ENCODE data around the gene IFT122.

IFT122 gene

DNA sequence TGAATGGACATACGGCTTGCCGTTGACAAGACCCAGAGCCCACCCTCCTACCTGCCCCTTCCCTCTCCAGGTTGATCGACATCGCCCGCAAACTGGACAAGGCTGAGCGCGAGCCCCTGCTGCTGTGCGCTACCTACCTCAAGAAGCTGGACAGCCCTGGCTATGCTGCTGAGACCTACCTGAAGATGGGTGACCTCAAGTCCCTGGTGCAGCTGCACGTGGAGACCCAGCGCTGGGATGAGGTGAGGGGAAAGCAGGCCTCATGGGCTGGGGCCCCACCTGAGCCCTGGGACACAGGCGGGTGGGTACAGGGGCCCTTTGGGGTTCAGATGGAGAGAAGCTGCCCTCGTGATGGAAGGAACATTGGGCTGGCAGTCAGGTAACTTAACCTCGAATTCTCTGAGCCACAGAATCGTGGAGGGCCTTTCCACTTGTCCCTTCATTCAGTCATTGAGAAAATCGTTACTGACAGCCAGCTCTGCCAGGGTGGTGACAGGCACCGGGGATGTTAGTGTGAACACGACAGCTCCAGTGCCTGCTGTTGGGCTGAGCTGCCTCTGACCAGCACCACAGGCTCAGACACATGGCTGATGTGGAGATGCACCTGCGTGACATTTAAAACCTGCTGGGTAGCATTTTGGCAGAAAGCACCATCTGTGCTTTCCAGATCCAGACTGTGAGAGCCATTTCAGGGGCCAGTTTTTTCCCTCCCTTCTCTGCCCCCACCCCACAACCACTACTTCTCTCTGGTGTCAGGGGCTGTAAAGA is 62.8 kb downstream of the IFT122 start:
- Histone ChIP-seq H4K8ac (ENCODE audit: low read depth, low read length) (no peak overlapping the region), H4K12ac (ENCODE audit: low read depth, low read length) (no peak overlapping the region), H3K4me3 (ENCODE audit: low read depth, low read length) (no peak overlapping the region), H3K36me3 (ENCODE audit: control insufficient read depth in 1 of 2, insufficient read depth in 2 of 2, low read length in 2 of 2) (peaks cover 30 to 54% of the 10 kb centered on the region in 2 experiments), H2AFZ (ENCODE audit: insufficient read depth, low read length, poor library complexity) (no peak overlapping the region), H2BK120ac (ENCODE audit: insufficient read depth, low read length, poor library complexity) (no peak overlapping the region), H4K91ac (ENCODE audit: low read depth, low read length) (no peak overlapping the region), H3K23ac (ENCODE audit: low read length) (no peak overlapping the region), H3K4ac (ENCODE audit: low read depth, low read length) (no peak overlapping the region), H3K4me1 (ENCODE audit: control insufficient read depth in 1 of 2, insufficient read depth in 2 of 2, low read length in 2 of 2) (peaks cover 0 to 3% of the 10 kb centered on the region in 2 experiments), H2BK12ac (ENCODE audit: low read length) (no peak overlapping the region), H3K18ac (ENCODE audit: low read length) (no peak overlapping the region), H3K4me2 (ENCODE audit: low read length) (no peak overlapping the region), H3K9me3 (ENCODE audit: insufficient read depth, low read depth, low read length) (peaks cover 2% of the 10 kb centered on the region), H3K27me3 (ENCODE audit: insufficient read depth, low read length) (no peaks in the 10 kb centered on the region), H3K14ac (ENCODE audit: low read length) (no peak overlapping the region), H3K79me1 (ENCODE audit: low read length) (peaks cover 3% of the 10 kb centered on the region), H2BK5ac (ENCODE audit: low read depth, low read length, poor library complexity) (no peak overlapping the region), H3K9ac (ENCODE audit: low read length) (no peak overlapping the region), H3K79me2 (ENCODE audit: control insufficient read depth, insufficient read depth, low read length, poor library complexity) (no peaks in the 10 kb centered on the region), H3K27ac (ENCODE audit: low read depth, low read length) (no peak overlapping the region), H2AK5ac (ENCODE audit: low read length) (peak overlapping the region; percentile 18)
- no peak for DNase-seq
- no CpG with 5 or more reads among the region's 18 CpGs for WGBS (ENCODE audit: extremely low coverage, insufficient coverage, insufficient read length)

DNA sequence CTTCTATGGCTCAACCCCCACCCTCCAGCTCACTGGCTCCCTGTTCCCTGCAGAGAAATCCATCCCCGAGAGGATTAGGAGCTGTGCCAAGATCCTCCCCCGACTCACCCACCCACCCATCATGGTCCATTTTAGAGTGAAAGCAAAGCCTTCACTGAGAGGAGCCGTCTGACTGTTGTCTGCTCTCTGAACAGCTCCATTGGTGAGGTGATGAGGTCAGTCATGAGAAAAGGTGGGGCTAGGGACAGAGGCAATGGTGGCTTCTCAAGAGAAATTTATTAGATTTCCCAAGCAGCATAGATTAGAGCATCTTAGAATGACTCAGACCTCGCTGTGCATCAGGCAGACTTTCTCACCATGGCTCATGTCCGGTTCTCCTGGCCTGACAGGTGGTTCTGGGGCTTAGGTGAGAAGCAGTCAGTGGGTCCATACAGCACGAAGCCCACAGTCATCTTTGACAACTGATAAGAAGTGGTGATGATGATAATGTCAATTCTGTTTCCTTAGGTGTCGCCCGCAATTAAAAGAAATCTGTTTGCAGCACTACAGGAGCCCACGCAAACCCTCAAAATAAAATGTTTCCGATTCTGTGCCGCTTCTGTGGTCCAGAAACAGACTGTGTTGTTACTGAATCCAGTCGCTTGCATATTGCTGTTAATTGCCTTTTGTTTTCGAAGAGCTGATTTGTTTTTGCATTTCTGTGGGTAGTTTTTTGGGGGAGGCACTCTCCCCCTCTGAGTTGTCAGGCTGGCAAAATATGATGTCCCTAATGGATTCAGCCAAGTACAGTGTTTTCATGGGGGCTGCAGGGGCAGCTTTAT is 63.7 kb downstream of the IFT122 start:
- Histone ChIP-seq H2AK5ac (ENCODE audit: low read length) (no peak overlapping the region), H3K4me3 (ENCODE audit: low read depth, low read length) (no peak overlapping the region), H2BK120ac (ENCODE audit: insufficient read depth, low read length, poor library complexity) (no peak overlapping the region), H4K8ac (ENCODE audit: low read depth, low read length) (no peak overlapping the region), H3K4me2 (ENCODE audit: low read length) (no peak overlapping the region), H3K79me1 (ENCODE audit: low read length) (no peaks in the 10 kb centered on the region), H3K4me1 (ENCODE audit: control insufficient read depth in 1 of 2, insufficient read depth in 2 of 2, low read length in 2 of 2) (peaks cover 0 to 3% of the 10 kb centered on the region in 2 experiments), H3K9ac (ENCODE audit: low read length) (no peak overlapping the region), H3K36me3 (ENCODE audit: control insufficient read depth in 1 of 2, insufficient read depth in 2 of 2, low read length in 2 of 2) (peaks cover 30 to 55% of the 10 kb centered on the region in 2 experiments), H3K79me2 (ENCODE audit: control insufficient read depth, insufficient read depth, low read length, poor library complexity) (no peaks in the 10 kb centered on the region), H3K23ac (ENCODE audit: low read length) (no peak overlapping the region), H3K9me3 (ENCODE audit: insufficient read depth, low read depth, low read length) (peaks cover 2% of the 10 kb centered on the region), H4K12ac (ENCODE audit: low read depth, low read length) (no peak overlapping the region), H3K27ac (ENCODE audit: low read depth, low read length) (no peak overlapping the region), H2AFZ (ENCODE audit: insufficient read depth, low read length, poor library complexity) (no peak overlapping the region), H3K4ac (ENCODE audit: low read depth, low read length) (no peak overlapping the region), H2BK12ac (ENCODE audit: low read length) (no peak overlapping the region), H3K14ac (ENCODE audit: low read length) (no peak overlapping the region), H2BK5ac (ENCODE audit: low read depth, low read length, poor library complexity) (no peak overlapping the region), H3K18ac (ENCODE audit: low read length) (no peak overlapping the region), H3K27me3 (ENCODE audit: insufficient read depth, low read length) (no peaks in the 10 kb centered on the region), H4K91ac (ENCODE audit: low read depth, low read length) (no peak overlapping the region)
- no peak for DNase-seq
- no CpG with 5 or more reads among the region's 13 CpGs for WGBS (ENCODE audit: extremely low coverage, insufficient coverage, insufficient read length)

DNA sequence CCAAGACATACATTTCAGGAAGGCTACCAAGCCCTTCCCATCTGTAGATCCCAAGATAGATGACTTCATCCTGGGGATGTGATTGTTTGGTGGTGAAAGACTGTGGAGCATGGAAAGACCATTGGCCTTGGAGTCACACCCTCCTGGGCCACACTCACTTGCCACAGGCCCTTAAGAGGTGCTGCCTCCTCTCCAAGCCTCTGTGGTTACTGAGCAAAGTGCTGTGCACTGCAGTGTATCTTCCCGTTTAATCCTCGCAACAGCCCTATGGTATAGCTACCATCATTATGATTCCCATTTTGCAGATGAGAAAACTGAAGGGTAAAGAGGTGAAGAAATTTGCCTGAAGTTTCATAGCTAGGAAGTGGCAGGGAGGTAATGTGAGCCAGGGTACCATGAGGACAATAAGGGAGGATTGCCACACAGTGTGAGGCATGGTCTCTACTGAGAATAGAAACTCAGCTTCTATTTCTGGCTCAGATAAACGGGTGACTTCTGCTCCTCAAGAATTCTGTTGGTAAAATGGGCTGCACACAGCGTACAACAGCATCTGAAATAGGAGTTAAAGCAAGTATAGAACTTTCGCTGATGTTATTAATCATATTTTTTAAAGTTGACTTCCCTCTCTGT is 64.6 kb downstream of the IFT122 start:
- Histone ChIP-seq H3K18ac (ENCODE audit: low read length) (no peak overlapping the region), H3K27ac (ENCODE audit: low read depth, low read length) (no peak overlapping the region), H2BK5ac (ENCODE audit: low read depth, low read length, poor library complexity) (no peak overlapping the region), H3K4me1 (ENCODE audit: control insufficient read depth in 1 of 2, insufficient read depth in 2 of 2, low read length in 2 of 2) (peaks cover 0 to 3% of the 10 kb centered on the region in 2 experiments), H3K27me3 (ENCODE audit: insufficient read depth, low read length) (no peaks in the 10 kb centered on the region), H3K79me1 (ENCODE audit: low read length) (no peaks in the 10 kb centered on the region), H3K36me3 (ENCODE audit: control insufficient read depth in 1 of 2, insufficient read depth in 2 of 2, low read length in 2 of 2) (peaks cover 30 to 58% of the 10 kb centered on the region in 2 experiments), H3K14ac (ENCODE audit: low read length) (no peak overlapping the region), H3K4ac (ENCODE audit: low read depth, low read length) (no peak overlapping the region), H3K23ac (ENCODE audit: low read length) (no peak overlapping the region), H3K79me2 (ENCODE audit: control insufficient read depth, insufficient read depth, low read length, poor library complexity) (no peaks in the 10 kb centered on the region), H2BK12ac (ENCODE audit: low read length) (no peak overlapping the region), H2BK120ac (ENCODE audit: insufficient read depth, low read length, poor library complexity) (no peak overlapping the region), H4K8ac (ENCODE audit: low read depth, low read length) (no peak overlapping the region), H3K9me3 (ENCODE audit: insufficient read depth, low read depth, low read length) (peaks cover 2% of the 10 kb centered on the region), H3K4me3 (ENCODE audit: low read depth, low read length) (no peak overlapping the region), H2AFZ (ENCODE audit: insufficient read depth, low read length, poor library complexity) (no peak overlapping the region), H3K9ac (ENCODE audit: low read length) (no peak overlapping the region), H4K91ac (ENCODE audit: low read depth, low read length) (no peak overlapping the region), H4K12ac (ENCODE audit: low read depth, low read length) (no peak overlapping the region), H3K4me2 (ENCODE audit: low read length) (no peak overlapping the region), H2AK5ac (ENCODE audit: low read length) (no peak overlapping the region)
- no peak for DNase-seq
- no CpG with 5 or more reads among the region's 5 CpGs for WGBS (ENCODE audit: extremely low coverage, insufficient coverage, insufficient read length)

DNA sequence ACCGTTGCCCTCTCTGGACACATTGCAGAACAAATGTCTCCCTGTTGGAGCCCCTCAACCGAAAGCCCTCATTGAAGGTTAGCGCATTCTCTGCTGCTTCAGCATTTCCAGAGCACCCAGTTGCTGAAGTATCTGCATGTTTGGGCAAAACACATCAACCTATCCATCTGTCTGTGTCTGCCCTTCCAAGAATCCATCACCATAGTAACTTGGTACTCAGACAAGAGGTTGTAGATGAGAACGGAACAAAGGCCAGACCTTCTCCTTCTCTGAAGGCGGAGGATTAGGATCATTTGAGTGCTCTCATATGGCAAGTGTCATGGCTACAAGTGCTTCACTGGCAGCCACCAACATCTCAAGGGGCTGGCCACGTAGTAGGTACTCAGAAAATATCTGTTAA is 65.3 kb downstream of the IFT122 start:
- no peak overlapping the region for H3K23ac ChIP-seq (ENCODE audit: low read length)
- H4K91ac ChIP-seq (ENCODE audit: low read depth, low read length), result no peak overlapping the region
- peaks cover 28 to 52% of the 10 kb centered on the region in 2 experiments for H3K36me3 ChIP-seq (ENCODE audit: control insufficient read depth in 1 of 2, insufficient read depth in 2 of 2, low read length in 2 of 2)
- H3K4me1 ChIP-seq (ENCODE audit: control insufficient read depth in 1 of 2, insufficient read depth in 2 of 2, low read length in 2 of 2), result peaks cover 0 to 3% of the 10 kb centered on the region in 2 experiments
- no peak overlapping the region for H3K27ac ChIP-seq (ENCODE audit: low read depth, low read length)
- WGBS (ENCODE audit: extremely low coverage, insufficient coverage, insufficient read length), result no CpG with 5 or more reads among the region's 6 CpGs
- H2BK12ac ChIP-seq (ENCODE audit: low read length), result no peak overlapping the region
- no peak for DNase-seq
- H2AFZ ChIP-seq (ENCODE audit: insufficient read depth, low read length, poor library complexity), result no peak overlapping the region
- no peaks in the 10 kb centered on the region for H3K79me1 ChIP-seq (ENCODE audit: low read length)
- no peak overlapping the region for H2AK5ac ChIP-seq (ENCODE audit: low read length)
- H3K4me2 ChIP-seq (ENCODE audit: low read length), result no peak overlapping the region
- no peak overlapping the region for H3K9ac ChIP-seq (ENCODE audit: low read length)
- no peak overlapping the region for H3K4ac ChIP-seq (ENCODE audit: low read depth, low read length)
- H2BK120ac ChIP-seq (ENCODE audit: insufficient read depth, low read length, poor library complexity), result no peak overlapping the region
- no peak overlapping the region for H3K4me3 ChIP-seq (ENCODE audit: low read depth, low read length)
- H3K79me2 ChIP-seq (ENCODE audit: control insufficient read depth, insufficient read depth, low read length, poor library complexity), result no peaks in the 10 kb centered on the region
- H3K27me3 ChIP-seq (ENCODE audit: insufficient read depth, low read length), result no peaks in the 10 kb centered on the region
- H2BK5ac ChIP-seq (ENCODE audit: low read depth, low read length, poor library complexity), result no peak overlapping the region
- H3K14ac ChIP-seq (ENCODE audit: low read length), result no peak overlapping the region
- no peak overlapping the region for H4K8ac ChIP-seq (ENCODE audit: low read depth, low read length)
- H4K12ac ChIP-seq (ENCODE audit: low read depth, low read length), result no peak overlapping the region
- H3K9me3 ChIP-seq (ENCODE audit: insufficient read depth, low read depth, low read length), result no peaks in the 10 kb centered on the region
- H3K18ac ChIP-seq (ENCODE audit: low read length), result no peak overlapping the region

Measured in trophoblast cell (in vitro differentiated cells and primary cell).